ENCODE data around the gene TFF3. TPM values are rescaled to one million over a fixed set of nuclear protein-coding genes. Genes with fewer than 3 reads are reported as not detected.

The TFF3 gene
- polyA plus RNA-seq, 3 donors: 0.07 TPM; not detected in 2

- H2AFZ ChIP-seq (ENCODE audit: insufficient read depth, low read depth, low read length, poor library complexity, severe bottlenecking): no peak overlapping the region
- intact Hi-C loops (cut with micrococcal nuclease): no loop called here
- no peaks in the 10 kb centered on the region for H3K27me3 ChIP-seq (ENCODE audit: control insufficient read depth in 2 of 2, insufficient read depth in 2 of 2, low read length in 2 of 2)
- H3K9ac ChIP-seq (ENCODE audit: insufficient read depth, low read length, poor library complexity, severe bottlenecking): no peak overlapping the region
- Mint-ChIP-seq H3K27ac (no peak overlapping the region), H3K4me3 (no peak overlapping the region), H3K27me3 (ENCODE audit: low read depth in 3 of 3) (peaks cover 0 to 3% (median 0%) of the 10 kb centered on the region in 3 donors), H3K4me1 (peaks cover 17% of the 10 kb centered on the region), H3K36me3 (peaks cover 12 to 28% of the 10 kb centered on the region in 2 donors), H3K9me3 (peaks cover 0 to 1% (median 0%) of the 10 kb centered on the region in 7 donors)
- 95% methylated on average over 26 of the region's 29 CpGs for WGBS (ENCODE audit: insufficient coverage)
- peaks cover 10 to 15% of the 10 kb centered on the region in 2 donors for H3K4me1 ChIP-seq (ENCODE audit: control insufficient read depth in 1 of 2, insufficient read depth in 2 of 2, low read length in 2 of 2)
- no peak overlapping the region for H3K27ac ChIP-seq (ENCODE audit: low read depth in 1 of 2, low read length in 2 of 2)
- peaks cover 0 to 5% of the 10 kb centered on the region in 2 donors for H3K36me3 ChIP-seq (replicated peaks in 1 of 2; ENCODE audit: control insufficient read depth in 1 of 2, insufficient read depth in 2 of 2, low read length in 2 of 2)
- H3K9me3 ChIP-seq (replicated peaks in 1 of 2; ENCODE audit: control insufficient read depth in 1 of 2, insufficient read depth in 1 of 2, low read length in 2 of 2): no peaks in the 10 kb centered on the region
- H4K20me1 ChIP-seq (ENCODE audit: insufficient read depth, low read length): peaks cover 5% of the 10 kb centered on the region
- H3K79me2 ChIP-seq (ENCODE audit: insufficient read depth, low read length): no peaks in the 10 kb centered on the region
- DNase-seq: no peak
- no peak overlapping the region for H3K4me2 ChIP-seq (replicated peaks; ENCODE audit: extremely low read depth, low read length, poor library complexity, severe bottlenecking)
- TF ChIP-seq CTCF (IDR thresholded peaks at IDR 0.05): no peak
- no peak overlapping the region for H3K4me3 ChIP-seq (replicated peaks in 1 of 3; ENCODE audit: low read depth in 2 of 3, low read length in 3 of 3)
These were observed 42.1 kb downstream of the TFF3 start for GRCh38 chr21:42272984-42273600.

GRCh38 chr21:42272109-42272962 lies 42.9 kb downstream of the TFF3 start:
- Histone ChIP-seq H3K27me3 (ENCODE audit: control insufficient read depth in 2 of 2, insufficient read depth in 2 of 2, low read length in 2 of 2) (no peaks in the 10 kb centered on the region), H3K27ac (ENCODE audit: low read depth in 1 of 2, low read length in 2 of 2) (no peak overlapping the region), H3K36me3 (replicated peaks in 1 of 2; ENCODE audit: control insufficient read depth in 1 of 2, insufficient read depth in 2 of 2, low read length in 2 of 2) (peaks cover 0 to 5% of the 10 kb centered on the region in 2 donors), H2AFZ (ENCODE audit: insufficient read depth, low read depth, low read length, poor library complexity, severe bottlenecking) (no peak overlapping the region), H4K20me1 (ENCODE audit: insufficient read depth, low read length) (peaks cover 5% of the 10 kb centered on the region), H3K4me3 (replicated peaks in 1 of 3; ENCODE audit: low read depth in 2 of 3, low read length in 3 of 3) (no peak overlapping the region), H3K9me3 (replicated peaks in 1 of 2; ENCODE audit: control insufficient read depth in 1 of 2, insufficient read depth in 1 of 2, low read length in 2 of 2) (no peaks in the 10 kb centered on the region), H3K9ac (ENCODE audit: insufficient read depth, low read length, poor library complexity, severe bottlenecking) (no peak overlapping the region), H3K4me2 (replicated peaks; ENCODE audit: extremely low read depth, low read length, poor library complexity, severe bottlenecking) (no peak overlapping the region), H3K79me2 (ENCODE audit: insufficient read depth, low read length) (no peaks in the 10 kb centered on the region), H3K4me1 (ENCODE audit: control insufficient read depth in 1 of 2, insufficient read depth in 2 of 2, low read length in 2 of 2) (peaks cover 18 to 22% of the 10 kb centered on the region in 2 donors)
- peaks cover 21% of the 10 kb centered on the region for H3K4me1 Mint-ChIP-seq
- DNase-seq: no peak
- peaks cover 0 to 1% (median 0%) of the 10 kb centered on the region in 7 donors for H3K9me3 Mint-ChIP-seq
- no peak overlapping the region for H3K27ac Mint-ChIP-seq
- peaks cover 12 to 25% of the 10 kb centered on the region in 2 donors for H3K36me3 Mint-ChIP-seq
- WGBS (ENCODE audit: insufficient coverage): 98% methylated on average over 12 of the region's 15 CpGs
- intact Hi-C loops (cut with micrococcal nuclease): no loop called here
- no peak for TF ChIP-seq CTCF (IDR thresholded peaks at IDR 0.05)
- no peak overlapping the region for H3K4me3 Mint-ChIP-seq
- H3K27me3 Mint-ChIP-seq (ENCODE audit: low read depth in 3 of 3): peaks cover 0 to 3% (median 1%) of the 10 kb centered on the region in 3 donors
